T1000 (cell line): ENCODE results near the gene CCKAR.

ENCODE experiments used
- DNase-seq: peaks from one replicate; lab custom pipeline; 2025; ENCODE audit warnings: mixed read lengths; lab: John Stamatoyannopoulos, UW

Gene CCKAR

GRCh38 chr4:26459756-26460530, 30.3 kb downstream of the CCKAR start:
- no peak for DNase-seq

DNA sequence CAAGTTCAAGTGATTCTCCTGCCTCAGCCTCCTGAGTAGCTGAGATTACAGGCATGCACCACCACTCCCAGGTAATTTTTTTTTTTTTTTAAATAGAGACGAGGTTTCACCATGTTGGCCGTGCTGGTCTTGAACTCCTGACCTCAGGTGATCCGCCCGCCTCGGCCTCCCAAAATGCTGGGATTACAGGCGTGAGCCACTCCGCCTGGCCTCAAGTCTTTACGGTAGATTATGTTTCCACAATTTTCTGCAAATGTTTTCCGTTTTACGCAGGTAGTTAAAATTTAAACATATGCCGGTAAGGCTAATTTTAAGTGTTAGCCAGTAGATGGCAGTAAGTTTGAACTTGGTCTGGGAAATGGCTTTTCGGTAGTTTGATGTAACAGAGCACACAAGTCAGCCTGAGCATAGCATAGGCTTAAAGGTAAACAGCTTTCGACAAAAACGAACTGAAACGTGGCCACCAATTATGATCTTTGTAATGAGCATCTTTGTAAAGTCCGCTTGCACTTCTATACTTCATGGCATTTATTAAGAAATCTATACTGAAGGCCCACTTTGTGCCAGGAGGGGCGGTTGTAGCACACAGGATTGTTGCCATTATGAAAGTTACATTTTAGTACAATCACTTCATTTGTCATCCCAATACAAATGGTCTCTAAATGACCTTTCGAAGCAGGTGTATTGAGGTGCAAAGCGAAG, 31.1 kb downstream of the CCKAR start:
- no peak for DNase-seq

- no peak for DNase-seq
Measured at GRCh38 chr4:26458157-26458561, 32.1 kb downstream of the CCKAR start.

GRCh38 chr4:26457412-26457811, 32.9 kb downstream of the CCKAR start:
- DNase-seq = no peak

- no peak for DNase-seq
Measured at GRCh38 chr4:26455571-26455970, 34.7 kb downstream of the CCKAR start.

- no peak for DNase-seq
Measured at GRCh38 chr4:26454961-26455360, 35.3 kb downstream of the CCKAR start.

- no peak for DNase-seq
Measured at GRCh38 chr4:26452565-26453531, 37.4 kb downstream of the CCKAR start.

- DNase-seq = no peak
Measured at GRCh38 chr4:26451597-26451996, 38.7 kb downstream of the CCKAR start.

DNA sequence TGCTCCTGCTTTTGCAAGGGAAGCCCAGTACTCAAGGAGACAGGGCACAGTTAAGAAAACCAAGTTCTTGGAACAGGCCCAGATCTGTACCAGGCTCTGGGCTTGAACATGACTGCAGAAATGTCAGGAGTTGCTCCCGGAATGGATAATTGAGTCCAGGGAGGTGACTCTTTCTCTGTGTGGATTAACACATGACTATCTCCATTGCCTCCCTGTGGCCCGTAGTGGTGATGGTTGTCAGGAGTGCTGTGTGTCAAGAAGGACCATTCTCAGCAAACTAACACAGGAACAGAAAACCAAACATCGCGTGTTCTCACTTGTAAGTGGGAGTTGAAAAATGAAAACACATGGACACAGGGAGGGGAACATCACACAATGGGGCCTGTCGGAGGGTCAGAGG, 39.9 kb downstream of the CCKAR start:
- DNase-seq = no peak

DNA sequence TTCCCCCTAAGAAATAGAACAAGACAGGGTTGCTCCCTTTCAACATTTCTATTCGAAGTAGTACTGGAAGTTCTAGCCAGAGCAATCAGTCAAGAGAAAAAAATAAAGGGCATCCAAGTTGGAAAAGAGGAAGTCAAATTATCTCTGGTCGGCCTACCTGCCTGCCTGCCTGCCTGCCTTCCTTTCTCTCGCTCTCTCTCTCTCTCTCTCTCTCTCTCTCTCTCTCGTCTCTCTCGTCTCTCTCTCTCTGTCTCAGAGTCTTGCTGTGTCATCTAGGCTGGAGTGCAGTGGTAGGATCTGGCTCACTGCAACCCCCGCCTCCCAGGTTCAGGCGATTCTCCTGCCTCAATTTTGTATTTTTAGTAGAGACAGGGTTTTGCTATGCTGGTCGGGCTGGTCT, 42.9 kb downstream of the CCKAR start:
- DNase-seq = no peak

GRCh38 chr4:26441771-26442170, 48.5 kb downstream of the CCKAR start:
- no peak for DNase-seq

DNA sequence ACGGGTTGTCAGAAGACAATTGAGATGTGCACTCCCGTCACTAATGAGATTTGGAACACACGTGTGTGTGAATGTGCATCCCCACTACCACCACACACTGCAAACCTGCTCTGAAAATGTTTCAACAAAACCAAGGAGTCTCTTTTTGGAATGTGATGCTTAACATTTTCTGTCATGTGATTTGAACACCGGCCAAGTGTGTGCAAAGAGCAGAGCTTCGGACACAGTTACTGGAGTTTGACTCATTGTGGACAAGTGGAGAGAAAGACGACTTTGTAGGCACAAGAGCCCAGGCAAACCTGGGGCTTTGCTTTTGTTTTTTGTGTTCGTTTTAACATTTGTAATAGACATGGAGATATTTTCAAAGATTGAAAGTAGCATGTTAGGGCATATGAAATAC, 49.2 kb downstream of the CCKAR start:
- DNase-seq = no peak

DNA sequence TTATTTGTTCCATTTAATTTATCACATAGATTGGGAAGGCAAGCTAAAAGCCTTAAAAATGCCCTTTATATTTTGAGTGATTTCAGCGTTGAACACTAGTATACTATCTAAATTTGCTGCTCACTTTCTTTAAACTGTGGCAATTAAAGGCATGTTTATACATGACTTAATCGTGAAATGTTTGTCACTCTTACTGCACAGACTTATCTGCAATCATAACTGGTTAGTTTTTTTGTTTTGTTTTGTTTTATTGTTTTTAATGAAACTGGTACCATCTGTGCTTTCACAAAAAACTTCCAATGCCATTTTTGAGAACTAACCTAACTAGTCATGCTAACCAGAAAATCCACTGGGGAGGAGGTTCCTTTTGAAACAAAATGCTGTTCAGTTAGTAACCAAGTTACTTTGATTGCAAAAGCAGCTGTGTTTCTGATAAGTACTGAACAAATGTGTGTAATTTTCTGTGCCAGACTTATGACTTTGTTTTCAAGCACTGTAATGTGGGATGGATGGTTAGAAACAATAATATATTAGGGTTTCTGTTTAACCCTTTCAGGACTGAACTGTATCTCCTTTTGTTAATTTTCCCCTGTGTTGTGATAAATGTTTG, 56.1 kb downstream of the CCKAR start:
- DNase-seq = no peak

DNA sequence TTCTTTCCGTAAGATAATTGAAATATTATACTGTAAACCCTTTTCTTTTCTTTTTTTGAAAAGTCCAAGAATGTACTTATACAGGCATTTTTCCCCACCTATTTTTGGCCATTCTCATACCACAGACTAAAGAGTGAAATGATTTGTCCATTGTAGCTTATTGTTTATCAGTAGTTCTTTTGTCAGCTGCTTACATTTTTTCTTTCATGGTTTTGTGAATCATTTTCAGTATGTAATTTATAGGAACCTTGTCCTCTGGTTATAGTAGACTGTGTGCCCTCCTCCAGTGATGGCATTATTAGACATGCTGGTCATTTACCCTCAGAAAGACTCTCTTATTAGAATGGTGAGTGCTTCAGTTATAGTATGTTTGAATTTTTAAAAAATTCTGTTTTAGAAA, 56.7 kb downstream of the CCKAR start:
- no peak for DNase-seq

GRCh38 chr4:26432419-26432818, 57.9 kb downstream of the CCKAR start:
- no peak for DNase-seq

GRCh38 chr4:26431461-26432180, 58.7 kb downstream of the CCKAR start:
- no peak for DNase-seq
